Ascending aorta (tissue), 2 donors: ENCODE data around the gene SMOC1. TPM values are rescaled to one million over a fixed set of nuclear protein-coding genes. Genes with fewer than 3 reads are reported as not detected.

ENCODE experiments used
- DNase-seq, 2 donors: peaks; one replicate each; pipeline ENCODE4 v3.0.0-alpha.2; 2019; ENCODE audit warnings: low spot score in 2 of 2
- H3K27ac ChIP-seq, 2 donors: fragments of 200-600 bp; sonication (generic); one replicate each; pipeline ENCODE4 v1.5.1; 2016 to 2017; ENCODE audit warnings: mild to moderate bottlenecking in 1 of 2
- H3K27me3 ChIP-seq: fragments of 200-600 bp; sonication (generic); one replicate; pipeline ENCODE4 v1.5.1; 2017
- H3K36me3 ChIP-seq, 2 donors: fragments of 200-600 bp; sonication (generic); one replicate each; pipeline ENCODE4 v1.5.1; 2016
- H3K4me1 ChIP-seq, 2 donors: fragments of 200-600 bp; sonication (generic); one replicate each; pipeline ENCODE4 v1.5.1; 2016 to 2017; ENCODE audit warnings: mild to moderate bottlenecking in 1 of 2
- H3K4me3 ChIP-seq, 2 donors: fragments of 200-600 bp; sonication (generic); one replicate each; pipeline ENCODE4 v1.5.1; 2016 to 2017; ENCODE audit warnings: mild to moderate bottlenecking in 1 of 2
- H3K9me3 ChIP-seq, 2 donors: fragments of 200-600 bp; sonication (generic); one replicate each; pipeline ENCODE4 v1.5.1; 2016
- intact Hi-C: fragments of 100-400 bp; cut with DNase I; formaldehyde crosslinking; loops from one replicate; pipeline ENCODE4 v1.15.1; 2023
- total RNA-seq: library from RNA; depleted of rRNA; stranded (reverse); fragments of >200 nt; gene quantifications from one replicate; pipeline ENCODE4 v1.1.0, GENCODE V29; 2016
- TF ChIP-seq, protein P1 (sequence below), 3 experiments: fragments of 200-600 bp in 2 of 3; fragments of 450-650 bp in 1 of 3; sonication (generic) in 2 of 3; IDR thresholded peaks; one replicate each; pipeline ENCODE4 v1.5.1; 2016 to 2019; ENCODE audit warnings: antibody characterized with exemption in 3 of 3, mild to moderate bottlenecking in 1 of 3, moderate library complexity in 1 of 3

Gene SMOC1
- total RNA-seq, 1 donor from 2014 or later = 16.6 TPM

DNA sequence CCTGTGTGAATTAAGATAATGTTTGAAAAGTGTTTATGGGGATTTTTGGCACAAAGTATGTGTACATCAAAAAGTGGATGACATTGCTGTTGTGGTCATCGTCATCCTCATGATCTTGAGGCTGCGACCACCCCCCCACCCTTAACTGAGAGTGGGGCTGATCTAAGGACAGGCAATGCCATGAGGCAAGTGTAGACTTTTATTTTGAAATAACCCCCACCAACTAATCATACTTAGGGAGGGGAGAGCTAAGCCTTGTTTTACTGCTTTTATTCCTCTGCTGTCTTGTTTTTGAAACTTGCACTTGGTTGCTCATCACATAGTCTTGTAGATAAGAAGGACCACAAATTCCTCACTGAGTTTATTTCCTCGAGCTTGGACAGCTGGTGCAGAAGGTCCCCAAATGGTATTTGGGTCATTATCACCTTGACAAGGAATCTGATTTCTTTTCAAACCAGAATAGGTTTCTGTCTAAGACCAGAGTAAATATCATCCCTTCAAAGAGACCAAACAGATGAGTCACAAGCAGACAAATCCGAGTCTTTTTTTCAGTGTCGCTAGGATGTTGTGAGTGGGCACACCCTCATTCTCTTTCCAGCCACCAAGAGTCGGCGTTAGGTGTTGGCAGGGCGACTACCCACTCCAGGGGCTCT is 23.9 kb upstream of the SMOC1 start:
- TF ChIP-seq, protein P1, sequence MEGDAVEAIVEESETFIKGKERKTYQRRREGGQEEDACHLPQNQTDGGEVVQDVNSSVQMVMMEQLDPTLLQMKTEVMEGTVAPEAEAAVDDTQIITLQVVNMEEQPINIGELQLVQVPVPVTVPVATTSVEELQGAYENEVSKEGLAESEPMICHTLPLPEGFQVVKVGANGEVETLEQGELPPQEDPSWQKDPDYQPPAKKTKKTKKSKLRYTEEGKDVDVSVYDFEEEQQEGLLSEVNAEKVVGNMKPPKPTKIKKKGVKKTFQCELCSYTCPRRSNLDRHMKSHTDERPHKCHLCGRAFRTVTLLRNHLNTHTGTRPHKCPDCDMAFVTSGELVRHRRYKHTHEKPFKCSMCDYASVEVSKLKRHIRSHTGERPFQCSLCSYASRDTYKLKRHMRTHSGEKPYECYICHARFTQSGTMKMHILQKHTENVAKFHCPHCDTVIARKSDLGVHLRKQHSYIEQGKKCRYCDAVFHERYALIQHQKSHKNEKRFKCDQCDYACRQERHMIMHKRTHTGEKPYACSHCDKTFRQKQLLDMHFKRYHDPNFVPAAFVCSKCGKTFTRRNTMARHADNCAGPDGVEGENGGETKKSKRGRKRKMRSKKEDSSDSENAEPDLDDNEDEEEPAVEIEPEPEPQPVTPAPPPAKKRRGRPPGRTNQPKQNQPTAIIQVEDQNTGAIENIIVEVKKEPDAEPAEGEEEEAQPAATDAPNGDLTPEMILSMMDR (IDR thresholded peaks at IDR 0.05) = no peak
- Histone ChIP-seq H3K27me3 (no peaks in the 10 kb centered on the region), H3K27ac (no peak overlapping the region), H3K4me3 (no peak overlapping the region), H3K4me1 (no peaks in the 10 kb centered on the region), H3K36me3 (no peaks in the 10 kb centered on the region), H3K9me3 (no peaks in the 10 kb centered on the region)
- no peak for DNase-seq
- intact Hi-C loops = no loop called here

DNA sequence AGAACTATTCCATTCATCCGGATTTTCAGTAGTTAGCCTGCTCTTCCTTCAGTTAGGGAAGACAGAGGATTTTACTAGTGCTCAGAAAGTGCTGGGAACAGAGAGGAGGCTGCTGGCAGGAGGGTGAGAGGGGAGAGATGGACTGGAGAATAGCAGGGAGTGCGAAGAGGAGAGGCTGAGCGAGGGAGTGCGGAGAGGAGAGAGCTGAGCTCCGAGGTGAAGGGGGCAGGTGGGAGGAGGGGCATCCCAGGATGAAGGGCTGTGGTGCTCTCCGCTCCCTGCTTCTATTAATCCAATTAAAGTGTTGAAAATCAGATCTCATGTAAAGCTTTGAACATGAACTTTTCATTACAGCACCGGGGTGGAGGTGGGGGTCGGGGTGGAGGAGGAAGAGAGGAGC is 20.4 kb upstream of the SMOC1 start:
- no peaks in the 10 kb centered on the region for H3K9me3 ChIP-seq
- TF ChIP-seq, protein P1 (IDR thresholded peaks at IDR 0.05) = no peak
- no peak overlapping the region for H3K27ac ChIP-seq
- DNase-seq = no peak
- no peak overlapping the region for H3K4me3 ChIP-seq
- no peaks in the 10 kb centered on the region for H3K36me3 ChIP-seq
- intact Hi-C loops = no loop called here
- H3K27me3 ChIP-seq = no peaks in the 10 kb centered on the region
- no peaks in the 10 kb centered on the region for H3K4me1 ChIP-seq

DNA sequence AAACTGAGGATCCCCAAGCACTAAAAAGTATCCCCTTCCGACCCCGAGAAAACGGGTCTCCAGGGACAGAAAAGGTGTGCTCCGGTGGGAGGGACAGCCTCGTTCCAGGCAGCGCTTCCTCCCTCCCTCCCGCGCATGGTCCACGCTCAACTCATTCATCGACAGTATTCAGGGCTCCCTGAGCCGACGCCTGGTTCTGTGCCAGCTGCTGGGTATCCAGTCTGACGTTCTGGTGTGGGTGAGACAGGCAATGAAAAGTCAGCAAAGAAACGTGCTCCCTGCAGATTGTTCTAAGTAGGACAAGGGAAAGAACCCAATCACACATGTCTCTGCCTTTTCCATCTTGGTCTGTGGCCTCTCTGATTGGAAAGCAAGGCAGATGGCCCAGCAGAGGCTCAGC is 19.6 kb upstream of the SMOC1 start:
- H3K36me3 ChIP-seq = no peaks in the 10 kb centered on the region
- no peaks in the 10 kb centered on the region for H3K4me1 ChIP-seq
- no peaks in the 10 kb centered on the region for H3K9me3 ChIP-seq
- TF ChIP-seq, protein P1 (IDR thresholded peaks at IDR 0.05) = no peak
- DNase-seq = no peak
- intact Hi-C loops = no loop called here
- no peaks in the 10 kb centered on the region for H3K27me3 ChIP-seq
- no peak overlapping the region for H3K27ac ChIP-seq
- no peak overlapping the region for H3K4me3 ChIP-seq

DNA sequence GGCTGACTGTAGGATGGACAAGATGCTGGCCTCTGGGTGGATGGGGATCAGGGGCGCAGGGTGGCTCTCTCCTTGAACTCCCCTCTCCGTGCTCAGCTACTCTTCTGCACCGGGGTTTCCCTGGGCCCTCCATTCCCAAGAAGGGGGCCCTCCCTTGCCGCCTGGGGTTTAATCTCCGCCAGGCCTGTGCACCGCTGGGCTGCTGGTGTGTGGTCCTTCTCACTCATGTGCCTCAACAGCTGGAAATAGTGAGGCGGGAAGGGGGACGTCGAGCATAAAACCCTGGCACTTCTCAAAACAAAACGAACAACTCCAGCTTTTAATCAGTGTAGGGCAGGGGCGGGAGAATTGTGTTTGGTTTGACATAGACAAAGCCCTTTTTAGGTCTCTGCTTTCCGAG is 19.0 kb upstream of the SMOC1 start:
- Histone ChIP-seq H3K9me3 (no peaks in the 10 kb centered on the region), H3K27ac (no peak overlapping the region), H3K27me3 (no peaks in the 10 kb centered on the region), H3K36me3 (no peaks in the 10 kb centered on the region), H3K4me1 (no peaks in the 10 kb centered on the region), H3K4me3 (no peak overlapping the region)
- intact Hi-C loops = no loop called here
- no peak for DNase-seq
- TF ChIP-seq, protein P1 (IDR thresholded peaks at IDR 0.05) = no peak

DNA sequence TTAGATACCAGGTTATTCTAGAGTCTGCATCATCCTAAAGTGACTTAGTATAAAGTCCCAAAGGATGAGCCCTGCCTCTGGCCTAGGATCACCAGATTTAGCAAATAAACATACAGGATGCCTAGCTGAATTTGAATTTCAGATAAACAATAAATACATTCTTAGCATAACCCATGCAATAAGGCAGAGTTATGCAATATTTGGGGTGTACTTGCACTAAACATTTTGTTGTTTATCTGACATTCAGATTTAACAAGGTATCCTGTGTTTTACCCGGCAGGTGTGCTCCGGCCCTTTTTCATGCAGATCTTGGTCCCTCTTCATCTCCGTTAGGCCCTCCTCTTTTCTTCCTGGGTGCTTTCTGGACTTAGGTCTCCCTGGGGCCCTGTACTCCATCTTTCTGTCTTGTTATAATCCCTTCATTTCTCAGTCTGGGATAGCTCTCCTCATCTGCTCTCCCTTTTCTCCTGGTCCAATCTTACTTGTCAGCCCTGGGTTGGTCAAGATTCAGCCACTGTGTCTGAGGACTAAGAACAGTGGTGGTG is 18.1 kb upstream of the SMOC1 start:
- Histone ChIP-seq H3K36me3 (no peaks in the 10 kb centered on the region), H3K27ac (no peak overlapping the region), H3K4me1 (no peaks in the 10 kb centered on the region), H3K9me3 (no peaks in the 10 kb centered on the region), H3K4me3 (no peak overlapping the region), H3K27me3 (no peaks in the 10 kb centered on the region)
- no peak for DNase-seq
- intact Hi-C loops = no loop called here
- TF ChIP-seq, protein P1 (IDR thresholded peaks at IDR 0.05) = no peak
